ENCODE measurements around the gene STOML3. TPM values are rescaled to one million over a fixed set of nuclear protein-coding genes. Genes with fewer than 3 reads are reported as not detected.

Gene STOML3
- total RNA-seq, 1 experiment from 2014 or later, result not detected

- TF ChIP-seq NFYB (CRISPR knock-in tag; conservative IDR thresholded peaks at IDR 0.05; ENCODE audit: low read depth) (no peak), CBFB (CRISPR knock-in tag; IDR thresholded peaks at IDR 0.05; ENCODE audit: low read depth) (no peak), CREB1 (CRISPR knock-in tag; IDR thresholded peaks at IDR 0.05) (no peak), ZNF423 (CRISPR knock-in tag; IDR thresholded peaks at IDR 0.05) (no peak), JUN (CRISPR knock-in tag; IDR thresholded peaks at IDR 0.05) (no peak), HMGA2 (CRISPR knock-in tag; IDR thresholded peaks at IDR 0.05) (no peak), SMAD3 (CRISPR knock-in tag; IDR thresholded peaks at IDR 0.05; ENCODE audit: borderline replicate concordance) (no peak), ATF6 (CRISPR knock-in tag; IDR thresholded peaks at IDR 0.05) (no peak), ZNF671 (CRISPR knock-in tag; IDR thresholded peaks at IDR 0.05) (no peak)
Observed at GRCh38 chr13:38967446-38967845, 23.2 kb downstream of the STOML3 start (continued).

GRCh38 chr13:38965281-38965680, 25.4 kb downstream of the STOML3 start:
- Mint-ChIP-seq H3K4me1 (peaks cover 30% of the 10 kb centered on the region), H3K27ac (no peak overlapping the region), H3K27me3 (ENCODE audit: low read depth) (no peaks in the 10 kb centered on the region), H3K9me3 (peaks cover 26% of the 10 kb centered on the region), H3K36me3 (peaks cover 10% of the 10 kb centered on the region), H3K4me3 (no peak overlapping the region)
- POLR2A ChIA-PET, result no interaction called here
- TF ChIP-seq MAX (CRISPR knock-in tag; IDR thresholded peaks at IDR 0.05), result no peak
- TF ChIP-seq NFATC4 (CRISPR knock-in tag; IDR thresholded peaks at IDR 0.05), result no peak
- TF ChIP-seq ELF4 (CRISPR knock-in tag; IDR thresholded peaks at IDR 0.05; ENCODE audit: low read depth), result no peak
- TF ChIP-seq HMGA2 (CRISPR knock-in tag; IDR thresholded peaks at IDR 0.05), result no peak
- no peak for TF ChIP-seq ATF3 (CRISPR knock-in tag; conservative IDR thresholded peaks at IDR 0.05)
- no peak for TF ChIP-seq ESRRA (CRISPR knock-in tag; IDR thresholded peaks at IDR 0.05; ENCODE audit: borderline replicate concordance)
- TF ChIP-seq ZNF423 (CRISPR knock-in tag; IDR thresholded peaks at IDR 0.05), result no peak
- TF ChIP-seq ZNF671 (CRISPR knock-in tag; IDR thresholded peaks at IDR 0.05), result no peak
- no peak for TF ChIP-seq ZNF121 (CRISPR knock-in tag; IDR thresholded peaks at IDR 0.05)
- no peak for TF ChIP-seq EMX1 (CRISPR knock-in tag; IDR thresholded peaks at IDR 0.05)
- TF ChIP-seq CREB1 (CRISPR knock-in tag; IDR thresholded peaks at IDR 0.05), result no peak
- TF ChIP-seq MYBL2 (CRISPR knock-in tag; IDR thresholded peaks at IDR 0.05), result no peak
- TF ChIP-seq KAT7 (CRISPR knock-in tag; IDR thresholded peaks at IDR 0.05; ENCODE audit: borderline replicate concordance), result no peak
- CTCF ChIA-PET, result no interaction called here
- DNase-seq (ENCODE audit: low spot score) (no peak), ATAC-seq (no peak)

- Mint-ChIP-seq H3K27ac (no peak overlapping the region), H3K4me3 (no peak overlapping the region), H3K36me3 (peaks cover 20% of the 10 kb centered on the region), H3K4me1 (no peaks in the 10 kb centered on the region; the same call in 1 of the 2 replicates), H3K9me3 (peaks cover 56% of the 10 kb centered on the region), H3K27me3 (ENCODE audit: low read depth) (no peaks in the 10 kb centered on the region)
- TF ChIP-seq JAZF1 (CRISPR knock-in tag; IDR thresholded peaks at IDR 0.05) (no peak), PREB (CRISPR knock-in tag; IDR thresholded peaks at IDR 0.05; ENCODE audit: borderline replicate concordance) (no peak), E2F4 (CRISPR knock-in tag; IDR thresholded peaks at IDR 0.05; ENCODE audit: borderline replicate concordance, low read depth) (no peak)
- ChIA-PET POLR2A (no interaction called here), CTCF (no interaction called here)
- ATAC-seq (no peak), DNase-seq (ENCODE audit: low spot score) (no peak)
Observed at GRCh38 chr13:38960175-38960574, 30.5 kb downstream of the STOML3 start.
